ENCODE data around the gene RBM19.

Gene RBM19

DNA sequence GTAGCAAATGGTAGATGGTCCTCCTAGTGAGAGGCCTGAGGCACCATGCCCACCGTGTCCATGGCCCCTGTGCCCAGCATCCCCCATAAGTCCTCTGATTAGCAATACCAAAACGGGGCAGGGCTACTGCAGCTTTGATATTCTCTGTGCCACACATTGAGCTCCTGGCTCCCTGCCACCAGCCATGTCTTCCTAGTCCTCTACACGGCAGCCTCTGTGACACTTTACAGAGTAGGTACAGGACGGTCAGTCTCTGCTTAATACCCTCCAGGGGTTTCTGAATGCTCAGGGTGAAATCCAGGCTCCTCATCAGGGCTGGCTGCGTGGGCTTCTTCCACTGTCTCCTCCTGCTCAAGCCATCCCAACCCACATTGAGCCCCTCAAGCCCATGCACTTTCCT, 8.0 kb downstream of the RBM19 start:
- no peak for DNase-seq (ENCODE audit: low spot score)

DNA sequence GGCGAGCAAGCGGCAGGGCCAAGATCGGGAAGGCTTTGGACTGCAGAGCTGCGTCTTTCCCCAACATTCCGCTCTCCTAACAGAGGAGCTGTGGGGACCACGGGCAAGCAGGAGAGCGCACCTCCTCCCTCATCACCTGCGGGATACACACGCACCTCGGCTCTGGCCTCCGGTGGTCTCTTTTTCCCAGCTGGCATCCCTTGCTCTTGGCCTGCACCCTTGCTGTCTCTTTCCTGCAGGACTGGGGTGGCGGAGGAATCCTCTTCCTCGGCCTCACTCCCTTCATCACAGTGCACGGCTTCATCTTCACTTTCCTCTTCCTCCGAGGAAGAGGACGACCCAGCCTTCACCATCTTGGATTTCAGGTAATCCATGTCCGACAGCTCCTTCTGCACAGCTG, 8.5 kb downstream of the RBM19 start:
- no peak for DNase-seq (ENCODE audit: low spot score)

DNA sequence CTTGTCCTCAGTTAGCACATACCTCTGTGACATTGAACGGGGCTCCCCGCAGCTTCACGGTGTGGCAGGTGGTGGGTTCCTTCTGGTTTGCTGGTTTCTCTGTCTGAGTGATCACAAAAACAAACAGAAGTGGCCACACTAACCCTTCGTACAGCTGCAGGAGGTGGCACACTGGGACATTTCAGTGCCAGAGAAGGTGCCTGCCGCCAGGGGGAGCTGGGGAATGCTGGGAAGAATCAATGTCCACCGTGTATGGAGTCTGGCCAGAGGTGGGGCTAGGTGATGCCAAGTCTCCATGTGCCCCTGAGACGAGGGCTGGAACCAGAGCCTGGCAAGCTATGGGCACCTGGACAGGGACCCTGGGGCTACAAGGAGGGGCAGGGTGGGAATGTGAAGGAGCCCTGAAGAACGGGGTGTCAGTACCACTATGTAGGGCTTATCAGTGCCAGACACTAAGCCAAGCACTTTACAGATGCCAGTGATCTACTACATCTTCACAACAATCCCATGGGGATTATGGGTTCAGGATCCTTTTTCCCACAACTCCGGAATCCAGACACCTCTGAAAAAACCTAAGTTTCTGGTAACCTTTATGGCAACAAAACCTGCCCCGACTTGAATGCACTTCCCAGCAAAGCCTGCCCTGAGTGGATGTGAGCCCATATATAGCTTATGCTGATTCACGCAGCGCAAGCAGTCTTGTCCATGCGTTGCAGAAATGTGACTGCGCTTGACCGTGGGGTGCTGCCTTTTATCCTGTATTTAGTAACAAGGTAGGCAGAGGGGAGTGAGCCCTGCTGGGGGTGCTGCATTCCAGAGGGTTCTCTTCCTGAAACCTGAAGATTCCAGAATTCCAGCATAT, 10.8 kb downstream of the RBM19 start:
- DNase-seq (ENCODE audit: low spot score) = no peak

DNA sequence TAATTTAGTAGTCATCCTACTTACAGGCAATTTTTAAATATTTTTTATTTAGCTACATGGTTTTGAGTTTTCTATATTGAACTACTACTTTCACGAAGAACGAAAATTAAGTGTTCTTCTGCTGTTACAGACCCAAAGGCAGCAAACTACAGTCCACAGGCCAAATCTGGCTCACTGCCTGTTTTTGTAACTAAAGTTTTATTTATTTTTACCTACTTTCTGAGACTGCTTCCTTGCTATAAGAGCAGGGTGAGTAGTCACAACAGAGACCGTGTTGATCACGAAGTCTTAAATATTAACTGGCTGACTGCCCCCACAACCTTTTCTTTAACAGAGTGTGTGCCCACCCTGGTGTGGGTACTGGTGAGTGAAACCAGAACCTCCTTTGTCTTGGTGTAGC, 11.6 kb downstream of the RBM19 start:
- no peak for DNase-seq (ENCODE audit: low spot score)

DNA sequence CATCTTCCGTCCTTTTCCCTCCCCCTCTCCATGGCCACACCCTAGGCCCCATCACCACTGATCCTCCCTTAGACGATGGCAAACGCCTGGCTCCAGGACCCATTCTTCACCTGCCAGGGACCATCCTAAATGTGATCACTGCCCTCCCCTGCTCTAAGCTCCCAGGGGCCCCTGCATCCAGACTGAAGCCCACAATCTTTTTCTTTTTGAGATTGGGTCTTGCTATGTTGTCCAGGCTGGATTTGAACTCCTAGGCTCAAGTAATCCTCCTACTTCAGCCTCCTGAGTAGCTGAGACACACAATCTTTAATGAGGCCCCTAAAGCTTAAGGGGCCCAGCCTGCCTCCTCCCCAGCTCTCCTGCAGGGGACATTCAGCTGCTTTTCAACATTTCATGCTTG, 15.3 kb downstream of the RBM19 start:
- DNase-seq (ENCODE audit: low spot score) = no peak

DNA sequence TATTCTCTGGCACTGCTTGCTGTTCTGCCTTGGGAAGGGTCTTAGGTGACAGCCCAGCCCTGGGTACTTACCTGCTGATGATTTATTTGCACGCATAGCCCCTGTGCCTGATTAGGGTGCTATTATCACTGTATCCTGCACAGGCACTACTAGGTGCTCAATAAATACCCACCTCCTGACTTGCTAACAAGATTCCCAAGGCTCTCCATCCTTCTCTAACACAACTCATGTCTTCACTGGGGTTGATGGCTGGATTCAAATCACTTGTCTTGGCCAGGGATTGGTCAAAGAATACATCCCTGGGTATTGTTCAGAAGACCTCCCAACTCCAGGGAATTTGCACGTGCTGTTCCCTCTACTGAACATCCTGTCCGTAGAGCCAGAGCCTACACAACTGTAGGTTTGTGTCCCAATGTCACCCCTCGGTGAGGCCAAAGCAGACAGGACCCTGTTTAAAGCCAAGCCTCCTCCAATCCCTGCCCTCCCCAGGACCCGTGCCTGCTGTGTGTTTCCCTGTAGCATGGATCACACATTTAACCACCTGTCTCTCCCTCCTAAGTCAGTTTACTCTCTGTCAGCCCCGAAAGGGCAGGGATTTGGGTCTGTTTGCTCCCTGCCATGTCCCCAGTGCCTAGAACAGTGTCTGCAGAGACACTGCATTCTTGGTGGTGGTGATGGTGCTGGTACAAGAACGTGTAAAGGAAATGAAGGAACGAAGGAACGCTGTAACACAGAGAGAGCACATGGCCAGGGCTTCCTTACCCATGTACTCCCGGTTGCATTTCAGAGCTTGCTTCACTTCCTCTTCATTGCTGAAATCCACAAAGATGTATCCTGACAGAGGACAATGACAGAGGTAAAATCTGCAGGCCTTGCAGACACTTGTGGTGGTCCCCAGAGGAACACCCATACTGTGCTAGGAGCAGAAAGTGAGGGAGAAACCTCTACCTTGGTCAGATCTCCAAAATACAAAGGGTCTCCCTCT, 16.5 kb downstream of the RBM19 start:
- DNase-seq (ENCODE audit: low spot score) = no peak

DNA sequence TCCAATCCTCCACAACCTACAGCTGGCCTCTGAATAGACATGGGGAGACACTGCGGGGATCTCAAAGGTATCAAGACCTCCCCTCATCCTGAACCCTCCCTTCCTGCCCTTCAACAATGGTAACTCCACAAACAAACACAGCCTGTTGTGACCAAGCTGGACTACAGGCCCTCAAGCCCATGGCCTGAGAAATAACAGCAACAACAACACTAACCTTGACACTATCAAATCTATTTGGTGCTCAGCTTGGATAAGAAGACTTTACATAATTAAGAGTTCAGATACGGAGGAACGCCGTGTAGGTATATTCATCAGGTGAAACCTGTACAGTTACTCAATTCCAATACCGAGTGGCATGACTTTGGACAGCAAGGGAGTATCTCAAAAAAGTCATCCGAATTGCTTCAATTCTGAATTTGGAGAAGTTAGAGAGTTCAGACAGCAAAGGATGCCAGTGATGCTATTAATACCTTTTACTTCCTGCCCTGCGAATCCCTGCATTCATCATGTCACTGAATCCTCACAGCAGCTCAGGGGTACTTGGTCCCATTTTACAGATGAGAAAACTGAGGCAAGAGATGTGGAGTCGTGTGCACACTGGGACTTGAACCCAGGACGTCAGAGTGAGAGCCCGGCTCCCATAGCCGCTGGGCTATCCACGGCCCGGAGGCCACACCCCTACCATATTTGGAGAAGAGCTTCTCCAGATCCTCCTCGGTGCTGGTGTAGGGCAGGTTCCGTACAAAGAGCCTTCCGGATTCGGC, 17.8 kb downstream of the RBM19 start:
- DNase-seq (ENCODE audit: low spot score) = no peak

DNA sequence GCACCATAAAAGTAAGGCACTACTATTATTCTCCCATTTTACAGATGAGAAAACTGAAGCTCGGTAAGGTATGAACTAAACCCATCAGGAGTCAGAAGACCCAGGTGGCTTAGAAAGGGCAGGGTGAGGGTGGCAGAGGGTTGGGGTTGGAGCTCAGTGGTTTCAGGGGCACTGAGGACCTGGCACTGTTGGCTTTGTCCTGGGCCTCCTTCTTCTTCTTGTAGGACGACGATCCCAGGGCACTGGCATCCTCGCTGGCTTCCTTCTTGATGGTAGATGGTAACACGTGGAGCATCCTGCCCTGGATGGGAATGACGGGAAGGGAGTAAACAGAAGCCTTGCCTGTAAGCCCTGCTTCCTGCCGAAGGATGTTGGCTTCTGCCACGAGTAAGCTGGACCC, 19.9 kb downstream of the RBM19 start:
- no peak for DNase-seq (ENCODE audit: low spot score)

DNA sequence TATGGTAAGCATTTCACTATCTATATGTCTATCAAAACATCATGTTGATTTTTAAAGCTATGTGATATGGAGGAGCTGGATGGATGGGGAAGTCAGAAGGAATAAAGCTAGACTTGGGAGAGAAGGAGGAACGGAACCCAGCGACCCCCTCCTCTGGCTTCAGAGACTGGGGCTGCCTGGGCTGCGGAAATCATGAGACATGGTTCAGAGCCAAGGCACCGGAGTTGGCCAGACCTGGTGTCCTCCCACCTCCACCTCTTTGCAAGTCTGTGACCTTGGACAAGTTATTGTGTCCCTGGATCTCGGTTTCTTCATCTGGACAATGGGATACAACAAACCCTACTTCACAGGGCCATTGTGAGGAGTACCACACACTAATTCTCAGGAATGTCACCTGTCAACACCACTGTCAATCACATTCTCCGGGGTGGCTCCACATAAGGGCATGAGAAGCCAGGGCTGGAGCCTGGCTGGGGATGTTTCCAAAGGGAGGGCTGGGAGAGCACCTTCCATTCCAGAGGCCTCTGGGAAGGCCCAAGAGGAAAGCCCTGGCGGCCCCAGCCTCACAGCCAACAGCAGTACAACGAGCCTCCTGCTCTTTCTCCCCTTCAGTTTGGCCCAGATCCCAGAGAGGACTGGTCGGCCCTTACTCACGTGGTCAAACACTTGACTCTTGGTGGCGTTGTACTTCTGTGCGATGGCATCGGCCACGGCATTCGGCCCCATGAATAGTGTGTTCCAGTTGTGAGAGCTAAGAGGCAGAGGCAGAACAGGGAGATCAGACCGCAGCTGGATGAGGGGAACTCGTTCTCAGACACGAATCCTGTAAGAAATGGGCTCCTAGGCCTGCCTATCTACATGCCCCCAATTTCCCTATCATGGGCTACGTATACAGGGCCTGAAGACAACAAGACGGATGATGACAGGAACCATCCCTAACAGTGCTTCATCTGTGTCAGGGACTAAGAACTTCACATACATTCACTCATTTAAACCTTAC, 20.7 kb downstream of the RBM19 start:
- no peak for DNase-seq (ENCODE audit: low spot score)

DNA sequence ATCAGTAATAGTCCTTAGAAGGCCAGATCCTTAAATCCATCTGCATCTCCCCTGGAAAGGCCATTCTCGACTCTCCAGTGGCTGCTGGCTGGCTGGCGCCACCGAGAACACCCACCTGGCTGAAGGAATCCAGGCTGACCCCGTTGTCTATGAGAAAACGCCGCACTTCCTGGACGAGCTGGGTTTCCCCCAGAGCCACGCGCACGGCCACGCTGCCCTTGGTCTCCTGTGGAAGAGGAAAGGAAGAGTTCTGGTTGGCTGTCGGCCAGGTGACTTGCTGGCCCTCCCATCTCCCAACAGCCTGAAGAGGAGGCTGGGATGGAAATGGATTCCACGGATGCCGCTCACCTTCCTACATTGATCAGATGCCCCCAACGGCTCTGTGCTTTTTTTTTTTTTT, 23.9 kb downstream of the RBM19 start:
- DNase-seq (ENCODE audit: low spot score) = no peak

DNA sequence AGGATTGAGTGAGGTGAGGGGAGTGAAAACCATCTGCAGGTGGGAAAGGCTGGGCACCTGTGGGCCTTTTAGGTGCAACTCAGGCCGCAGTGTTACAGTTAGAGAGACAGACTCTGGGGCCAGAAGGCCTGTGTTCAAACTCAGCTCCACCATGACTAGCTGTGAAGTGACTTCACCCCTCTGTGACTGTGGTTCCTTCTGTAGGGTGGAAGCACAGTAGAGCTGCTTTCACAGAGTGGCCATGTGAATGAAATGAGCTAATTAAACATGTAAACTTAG, 25.0 kb downstream of the RBM19 start:
- no peak for DNase-seq (ENCODE audit: low spot score)

DNA sequence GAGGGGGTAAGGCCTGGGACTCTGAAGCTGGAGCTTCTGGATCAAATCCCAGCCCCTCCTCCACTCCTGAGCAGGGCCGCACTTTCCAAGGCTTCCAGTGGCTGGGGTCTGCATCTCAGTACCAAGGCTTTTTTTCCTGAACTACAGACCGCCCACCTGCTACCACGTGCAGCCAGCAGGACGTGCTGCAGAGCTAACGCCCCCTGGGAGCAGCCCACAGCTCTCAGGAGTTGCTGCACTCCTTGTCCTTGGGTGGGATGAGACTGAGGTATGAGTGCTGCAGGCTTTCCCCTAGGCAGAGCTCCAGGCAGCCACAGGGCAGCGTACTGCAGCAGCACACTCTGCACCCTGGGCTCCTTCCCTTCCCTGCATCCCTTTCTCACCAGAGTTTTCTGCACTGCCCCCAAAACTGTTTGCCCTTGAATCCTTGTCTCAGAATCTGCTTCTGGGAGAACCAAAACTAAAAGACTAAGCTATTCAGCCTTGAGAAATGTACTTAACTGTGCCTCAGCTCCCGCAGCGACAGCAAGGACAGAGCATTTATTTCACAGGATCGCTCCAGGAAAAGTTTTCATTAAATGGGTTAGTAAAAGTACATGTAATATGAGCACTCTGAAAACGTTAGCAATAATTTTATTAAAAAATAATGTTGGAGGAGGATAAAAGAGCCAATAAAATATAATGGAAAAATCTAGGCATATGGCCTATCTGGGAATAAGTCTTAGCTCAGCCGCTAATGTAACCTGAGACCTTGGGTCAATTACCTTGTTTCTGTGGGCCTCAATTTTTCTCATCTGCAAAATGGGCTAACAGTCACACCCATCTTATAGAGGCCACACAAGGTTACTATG, 25.5 kb downstream of the RBM19 start:
- no peak for DNase-seq (ENCODE audit: low spot score)

DNA sequence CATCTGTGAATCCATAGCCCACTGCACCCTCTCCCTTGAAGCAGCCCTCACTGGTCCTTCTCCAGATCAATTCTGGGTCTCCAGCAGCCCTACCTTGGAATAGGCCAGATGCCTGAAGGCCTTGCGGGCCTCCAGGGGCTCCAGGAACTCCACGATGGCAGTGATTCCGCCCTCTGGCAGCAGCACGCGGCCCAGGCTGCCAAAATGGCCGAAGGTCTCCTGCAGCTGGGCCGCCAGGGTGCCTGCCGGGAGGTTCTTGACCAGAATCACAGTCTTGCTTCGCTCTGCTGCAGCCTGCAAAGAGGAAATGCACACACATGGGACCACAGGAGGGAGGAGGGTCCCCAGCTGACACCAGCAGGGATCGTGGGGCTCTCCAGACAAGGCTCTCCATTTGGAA, 26.3 kb downstream of the RBM19 start:
- no peak for DNase-seq (ENCODE audit: low spot score)

DNA sequence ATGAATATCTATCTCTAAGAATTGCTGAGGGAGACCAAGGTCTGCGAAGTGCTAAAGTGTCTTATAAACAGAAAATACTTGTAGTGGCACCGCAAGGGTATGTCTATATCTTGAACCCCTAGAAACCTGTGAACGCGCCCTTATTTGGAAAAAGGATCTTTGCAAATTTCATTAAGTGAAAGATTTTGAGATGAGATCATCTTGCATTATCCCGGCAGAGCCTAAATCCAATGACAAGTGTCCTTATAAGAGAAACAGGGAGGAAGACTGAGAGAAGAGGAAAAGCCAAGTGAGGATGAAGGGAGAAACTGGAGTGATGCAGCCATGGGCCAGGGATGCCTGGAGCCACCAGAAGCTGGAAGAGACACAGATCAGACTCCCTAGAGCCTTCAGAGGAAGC, 27.7 kb downstream of the RBM19 start:
- no peak for DNase-seq (ENCODE audit: low spot score)

DNA sequence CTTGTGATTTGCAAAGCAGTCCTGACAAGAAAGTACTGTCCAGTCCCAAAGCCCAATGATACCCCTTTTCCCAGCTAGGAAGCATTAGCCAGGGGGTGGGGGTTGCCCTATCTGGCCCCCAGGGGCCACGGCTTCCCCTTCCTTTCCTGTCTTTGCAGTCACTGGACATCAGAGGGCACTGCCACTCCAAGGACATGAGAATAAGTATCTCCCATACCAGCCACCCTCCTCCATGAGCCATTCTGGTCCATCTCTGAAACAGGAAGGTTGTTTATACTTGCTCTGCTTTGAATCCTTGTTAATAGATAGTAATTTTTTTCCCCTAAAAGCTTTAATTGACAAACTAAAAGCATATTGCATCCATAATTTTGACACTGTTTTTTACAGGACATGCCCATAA, 29.7 kb downstream of the RBM19 start:
- no peak for DNase-seq (ENCODE audit: low spot score)

DNA sequence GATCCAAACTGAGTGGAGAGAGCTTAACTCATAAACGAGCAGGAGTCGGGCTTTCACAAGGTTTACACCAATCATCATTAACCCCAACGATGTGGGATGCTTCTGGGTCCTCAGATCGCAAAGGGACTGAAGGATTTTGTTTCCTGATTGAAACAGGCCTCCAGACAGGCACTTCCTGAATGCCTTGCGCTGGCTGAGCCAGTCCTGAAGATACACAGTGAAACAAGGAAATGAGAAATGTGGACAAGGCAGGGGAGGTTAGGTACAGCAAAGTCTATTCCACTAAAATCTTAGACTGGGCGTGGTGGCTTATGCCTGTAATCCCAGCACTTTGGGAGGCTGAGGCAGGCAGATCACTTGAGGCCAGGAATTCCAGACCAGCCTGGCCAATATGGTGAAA, 30.7 kb downstream of the RBM19 start:
- no peak for DNase-seq (ENCODE audit: low spot score)

DNA sequence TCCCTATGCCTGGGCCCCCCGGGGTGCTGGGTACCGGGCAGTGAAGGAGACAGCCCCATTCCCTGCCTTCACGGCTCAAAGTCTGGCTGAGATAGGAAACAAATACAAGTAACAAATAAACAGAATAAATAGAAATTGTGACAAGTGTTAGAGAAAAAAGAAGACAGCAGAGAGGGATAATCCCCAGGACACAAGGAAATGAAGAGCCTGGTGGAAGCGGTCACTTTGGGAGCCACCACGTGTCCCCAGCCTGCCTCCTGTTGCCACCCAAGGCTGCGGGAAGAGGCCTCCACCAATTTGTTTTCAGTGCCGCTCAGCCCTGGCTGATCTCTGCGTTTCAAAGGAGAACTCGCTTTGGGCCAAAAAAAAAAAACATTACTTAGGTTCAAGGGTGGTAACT, 31.2 kb downstream of the RBM19 start:
- DNase-seq (ENCODE audit: low spot score) = no peak

DNA sequence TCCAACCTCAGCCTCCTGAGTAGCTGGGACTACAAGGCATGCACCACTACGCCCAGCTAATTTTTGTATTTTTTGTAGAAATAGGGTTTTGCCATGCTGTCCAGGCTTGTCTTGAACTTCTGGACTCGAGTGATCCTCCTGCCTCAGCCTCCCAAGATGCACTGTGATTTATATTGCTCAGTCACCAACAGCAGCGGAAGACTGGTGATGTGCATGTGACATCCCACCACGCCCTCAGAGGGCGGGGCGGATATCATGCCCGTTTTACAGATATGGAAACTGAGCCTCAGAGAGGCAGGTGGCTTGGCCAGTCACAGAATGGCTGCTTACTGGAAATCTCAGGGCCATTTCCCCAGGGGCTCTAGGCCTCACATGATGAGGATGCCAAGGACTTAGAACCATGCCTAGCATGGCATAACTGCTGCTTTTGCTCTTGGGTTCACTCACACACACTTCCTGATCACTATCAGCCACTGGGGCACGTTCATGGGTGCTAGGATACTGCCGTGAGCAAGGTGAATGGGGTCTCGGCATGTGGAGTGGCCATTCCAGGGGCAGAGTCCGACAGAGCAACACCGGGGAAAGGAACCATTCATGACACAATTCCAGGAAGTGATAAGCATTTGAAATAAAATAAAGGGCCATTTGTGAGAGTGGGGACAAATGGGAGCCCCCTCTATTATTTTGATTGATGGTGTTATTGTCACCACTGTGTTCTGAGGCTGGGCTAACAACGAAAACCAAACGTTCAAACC, 31.9 kb downstream of the RBM19 start:
- DNase-seq (ENCODE audit: low spot score) = no peak

DNA sequence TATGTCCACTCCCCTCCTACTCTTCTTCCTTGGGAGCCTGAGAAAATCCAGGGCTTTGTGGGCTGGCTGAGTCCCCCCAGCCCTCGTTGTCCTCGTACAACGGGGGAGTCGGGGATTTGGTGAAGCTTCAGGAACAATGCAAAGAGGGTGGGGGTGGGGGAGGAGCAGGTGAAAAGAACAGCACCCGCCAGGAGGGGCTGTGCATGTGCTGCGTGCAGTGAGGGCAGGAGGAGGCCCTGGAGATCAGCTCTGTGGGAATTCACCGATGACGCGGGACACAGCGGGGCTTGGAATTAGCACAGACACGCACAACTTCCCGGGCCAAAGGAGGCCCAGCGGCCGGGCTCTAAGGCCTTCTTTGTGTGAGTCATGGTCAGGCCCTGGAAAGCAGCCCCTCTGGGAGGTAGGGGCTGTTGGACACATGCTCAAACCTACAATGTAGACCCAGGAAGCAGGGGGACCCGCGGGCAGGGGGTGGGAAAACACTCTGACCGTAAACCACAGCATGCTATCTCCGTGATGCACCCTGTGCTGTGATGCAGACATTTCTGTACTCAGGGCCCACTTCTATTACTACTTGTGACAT, 32.8 kb downstream of the RBM19 start:
- no peak for DNase-seq (ENCODE audit: low spot score)
